ENCODE results near the gene IZUMO4.
"Not testable (repeated sequence)": the region's sequence is repeated elsewhere in the genome, so short reads cannot be mapped to it uniquely, and the experiment has no call there.

The IZUMO4 gene

GRCh38 chr19:2129022-2129421, 32.3 kb downstream of the IZUMO4 start:
- no peak for DNase-seq

DNA sequence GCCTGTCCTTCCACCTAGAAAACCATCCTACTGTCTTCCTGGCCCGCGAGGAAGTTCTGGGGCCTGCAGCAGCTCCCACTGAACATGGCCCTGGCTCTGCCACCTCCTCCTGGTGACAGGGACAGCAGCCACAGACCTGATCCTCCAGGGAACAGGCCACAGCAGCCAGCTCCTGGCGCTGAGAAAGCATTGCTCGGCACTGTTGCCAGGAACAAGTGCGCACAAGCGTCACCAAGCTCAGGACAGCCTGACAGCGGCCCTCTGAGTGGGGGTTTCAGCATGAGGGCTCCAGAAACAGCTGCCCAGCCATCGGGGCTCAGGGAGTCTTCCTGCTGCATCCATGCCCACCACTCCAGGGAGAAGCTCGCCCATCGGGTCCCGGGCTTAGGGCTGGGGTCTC, 32.8 kb downstream of the IZUMO4 start:
- DNase-seq: no peak

GRCh38 chr19:2129892-2130770, 33.4 kb downstream of the IZUMO4 start:
- no peak for DNase-seq

DNA sequence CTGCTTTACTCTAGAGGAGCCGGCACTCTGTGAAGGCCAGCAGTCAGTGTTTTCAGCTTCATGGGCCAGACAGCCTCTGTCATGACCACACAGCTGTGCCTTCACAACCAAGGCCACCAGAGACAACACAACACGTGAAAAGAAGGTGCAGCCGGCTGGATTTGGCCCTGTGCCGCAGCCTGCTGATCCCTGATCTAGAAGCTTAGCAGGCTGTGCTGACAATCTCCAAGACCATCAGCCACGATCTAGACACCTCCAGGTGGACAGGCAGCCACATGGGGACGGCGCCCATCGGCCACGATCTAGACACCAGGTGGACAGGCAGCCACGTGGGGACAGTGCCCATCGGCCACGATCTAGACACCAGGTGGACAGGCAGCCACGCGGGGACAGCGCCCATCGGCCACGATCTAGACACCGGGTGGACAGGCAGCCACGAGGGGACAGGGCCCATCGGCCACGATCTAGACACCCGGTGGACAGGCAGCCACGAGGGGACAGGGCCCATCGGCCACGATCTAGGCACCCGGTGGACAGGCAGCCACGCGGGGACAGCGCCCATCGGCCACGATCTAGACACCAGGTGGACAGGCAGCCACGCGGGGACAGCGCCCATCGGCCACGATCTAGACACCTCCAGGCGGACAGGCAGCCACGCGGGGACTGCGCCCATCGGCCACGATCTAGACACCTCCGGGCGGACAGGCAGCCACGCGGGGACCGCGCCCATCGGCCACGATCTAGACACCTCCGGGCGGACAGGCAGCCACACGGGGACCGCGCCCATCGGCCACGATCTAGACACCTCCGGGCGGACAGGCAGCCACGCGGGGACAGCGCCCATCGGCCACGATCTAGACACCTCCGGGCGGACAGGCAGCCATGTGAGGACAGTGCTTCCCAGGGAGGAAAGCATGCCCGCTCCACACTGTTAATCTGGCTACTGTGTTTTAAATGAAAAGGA, 34.6 kb downstream of the IZUMO4 start:
- not testable (repeated sequence) for DNase-seq

DNA sequence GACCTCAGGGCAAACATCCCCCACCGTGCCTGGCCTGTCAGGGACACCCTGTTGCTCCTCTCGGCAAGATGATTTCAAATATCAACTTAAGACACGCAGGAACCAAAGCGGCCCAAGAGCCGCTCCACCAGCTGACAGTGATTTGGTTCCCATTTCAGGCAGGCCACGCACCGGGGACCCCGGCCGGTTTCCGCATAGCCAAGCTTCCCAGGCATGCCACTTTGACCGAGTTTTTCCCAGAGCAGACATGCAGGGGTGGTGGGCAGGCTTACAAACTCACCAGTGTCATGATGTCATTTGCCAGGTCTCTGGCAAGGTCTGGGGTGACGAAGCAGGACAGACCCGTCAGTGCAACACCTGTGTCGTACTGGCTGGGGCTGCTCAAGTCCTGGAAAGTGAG, 35.5 kb downstream of the IZUMO4 start:
- no peak for DNase-seq

- no peak for DNase-seq
Measured at GRCh38 chr19:2132731-2133490, 36.2 kb downstream of the IZUMO4 start.

DNA sequence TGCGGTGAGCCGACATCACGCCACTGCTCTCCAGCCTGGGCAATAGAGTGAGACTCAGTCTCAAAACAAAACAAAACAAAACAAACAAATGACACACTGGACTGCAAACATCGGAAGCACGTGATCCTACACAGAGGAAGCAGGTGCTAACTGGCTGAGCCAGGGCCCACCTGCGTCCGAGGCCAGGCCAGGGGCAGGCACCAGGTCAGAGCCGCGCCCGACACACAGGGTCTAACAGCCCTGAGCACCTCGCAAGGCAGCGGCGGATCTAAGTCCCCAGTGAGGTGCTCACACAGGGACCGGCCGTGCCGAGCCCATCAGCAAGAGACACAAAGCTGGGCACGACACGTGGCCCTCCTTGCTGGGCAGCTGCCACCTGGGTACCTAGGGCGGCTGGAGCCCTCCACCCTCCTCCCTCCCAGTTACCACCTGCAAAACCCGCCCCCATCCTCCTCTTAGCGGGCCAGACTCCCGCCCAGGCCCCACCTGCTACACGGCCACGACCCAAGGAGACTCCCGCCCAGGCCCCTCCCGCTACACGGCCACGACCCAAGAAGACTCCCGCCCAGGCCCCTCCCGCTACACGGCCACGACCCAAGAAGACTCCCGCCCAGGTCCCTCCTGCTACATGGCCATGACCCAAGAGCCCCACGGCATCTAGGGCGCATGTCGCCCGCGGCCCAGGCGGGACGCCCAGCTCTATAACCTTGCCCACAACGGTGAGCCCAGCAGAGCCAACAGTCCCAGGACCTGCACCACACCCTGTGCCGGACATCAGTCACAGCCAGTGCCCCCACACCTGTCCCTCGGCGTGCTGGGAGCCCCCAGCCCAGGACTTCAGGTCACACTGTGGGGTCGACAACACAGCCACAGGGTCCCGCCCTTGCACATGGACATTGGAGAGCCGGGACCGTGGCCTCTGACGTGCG, 39.0 kb downstream of the IZUMO4 start:
- DNase-seq: no peak

GRCh38 chr19:2136796-2137195, 40.1 kb downstream of the IZUMO4 start:
- DNase-seq: no peak

GRCh38 chr19:2138061-2138728, 41.5 kb downstream of the IZUMO4 start:
- no peak for DNase-seq

GRCh38 chr19:2139385-2140137, 42.8 kb downstream of the IZUMO4 start:
- DNase-seq: no peak

- DNase-seq: no peak
Measured at GRCh38 chr19:2140138-2140569, 43.4 kb downstream of the IZUMO4 start.

DNA sequence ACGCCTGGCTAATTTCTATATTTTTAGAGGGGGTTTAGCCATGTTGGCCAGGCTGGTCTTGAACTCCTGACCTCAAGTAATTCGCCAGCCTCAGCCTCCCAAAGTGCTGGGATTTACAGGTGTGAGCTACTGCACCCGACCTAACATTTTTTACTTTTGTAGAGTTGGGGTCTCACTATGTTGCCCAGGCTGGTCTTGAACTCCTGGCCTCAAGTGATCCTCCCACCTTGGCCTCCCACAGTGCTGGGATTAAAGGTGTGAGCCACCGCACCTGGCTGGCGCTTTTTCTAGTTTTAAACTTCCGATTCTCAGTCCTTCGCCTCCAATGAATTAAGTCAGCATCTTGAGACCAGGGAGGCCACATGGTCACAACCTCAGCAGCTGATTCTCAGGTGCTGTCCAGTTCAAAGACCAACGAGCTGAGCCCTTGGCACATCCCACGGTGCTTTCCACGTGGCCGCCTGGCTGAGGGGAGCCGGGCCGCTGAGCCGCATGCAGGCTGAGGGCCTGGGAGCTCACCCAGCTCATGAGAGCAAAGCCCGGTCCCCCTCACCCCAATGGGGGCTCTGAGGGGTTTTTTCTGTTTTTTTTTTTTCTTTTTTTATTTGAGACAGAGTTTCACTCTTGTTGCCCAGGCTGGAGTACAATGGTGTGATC, 45.6 kb downstream of the IZUMO4 start:
- no peak for DNase-seq

- no peak for DNase-seq
Measured at GRCh38 chr19:2144190-2144589, 47.5 kb downstream of the IZUMO4 start.

- DNase-seq: no peak
Measured at GRCh38 chr19:2145831-2146241, 49.1 kb downstream of the IZUMO4 start.

GRCh38 chr19:2148482-2149135, 51.9 kb downstream of the IZUMO4 start:
- no peak for DNase-seq

Measured in GOT3 (cell line).